ENCODE measurements around the gene HIPK4.
"Not testable (repeated sequence)": the region's sequence is repeated elsewhere in the genome, so short reads cannot be mapped to it uniquely, and the experiment has no call there.

HIPK4 gene, protein sequence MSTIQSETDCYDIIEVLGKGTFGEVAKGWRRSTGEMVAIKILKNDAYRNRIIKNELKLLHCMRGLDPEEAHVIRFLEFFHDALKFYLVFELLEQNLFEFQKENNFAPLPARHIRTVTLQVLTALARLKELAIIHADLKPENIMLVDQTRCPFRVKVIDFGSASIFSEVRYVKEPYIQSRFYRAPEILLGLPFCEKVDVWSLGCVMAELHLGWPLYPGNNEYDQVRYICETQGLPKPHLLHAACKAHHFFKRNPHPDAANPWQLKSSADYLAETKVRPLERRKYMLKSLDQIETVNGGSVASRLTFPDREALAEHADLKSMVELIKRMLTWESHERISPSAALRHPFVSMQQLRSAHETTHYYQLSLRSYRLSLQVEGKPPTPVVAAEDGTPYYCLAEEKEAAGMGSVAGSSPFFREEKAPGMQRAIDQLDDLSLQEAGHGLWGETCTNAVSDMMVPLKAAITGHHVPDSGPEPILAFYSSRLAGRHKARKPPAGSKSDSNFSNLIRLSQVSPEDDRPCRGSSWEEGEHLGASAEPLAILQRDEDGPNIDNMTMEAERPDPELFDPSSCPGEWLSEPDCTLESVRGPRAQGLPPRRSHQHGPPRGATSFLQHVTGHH
- total RNA-seq: 0 to 1.3 (median 0) reads per million in 17 experiments

DNA sequence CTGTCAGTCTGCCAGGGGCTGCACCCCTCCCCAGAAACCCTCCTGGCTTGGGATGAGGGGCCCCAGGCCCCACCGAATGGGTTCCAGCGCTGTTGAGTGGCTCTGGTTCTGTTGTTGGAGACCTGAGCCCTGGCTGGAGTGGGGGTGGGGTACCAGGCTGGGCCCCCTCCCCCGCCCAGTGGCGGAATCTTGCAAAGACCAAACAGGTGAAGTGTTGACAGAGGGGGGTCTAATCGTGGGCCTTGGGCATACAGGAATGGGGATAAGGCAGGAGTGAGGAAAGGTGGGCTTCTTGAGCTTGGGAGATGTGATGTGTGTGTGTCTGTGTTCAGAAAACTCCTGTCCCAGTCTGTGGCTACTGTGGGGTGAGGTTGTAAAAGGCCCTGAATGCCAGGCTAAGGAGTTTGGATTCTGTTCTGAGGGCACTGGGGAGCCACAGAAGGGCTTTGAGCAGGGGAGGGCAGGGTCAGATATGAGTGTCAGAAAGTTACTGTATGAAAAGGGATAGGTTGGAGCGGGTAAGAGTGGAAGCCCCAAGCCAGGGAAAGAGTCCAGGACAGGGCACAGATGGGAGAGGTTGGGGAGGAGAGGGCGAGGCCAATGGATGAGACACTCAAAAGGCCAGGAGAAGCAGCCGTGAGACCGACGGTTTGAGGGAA lies at the start of gene HIPK4:
Gene HIPK4 (minus strand): TSS at position 98 of the 659 bp plus-strand sequence. CDS start 279 bp downstream, outside the sequence.
- DNase-seq: no peak

GRCh38 chr19:40438284-40438683 lies 48.3 kb upstream of the HIPK4 start:
- DNase-seq: no peak

DNA sequence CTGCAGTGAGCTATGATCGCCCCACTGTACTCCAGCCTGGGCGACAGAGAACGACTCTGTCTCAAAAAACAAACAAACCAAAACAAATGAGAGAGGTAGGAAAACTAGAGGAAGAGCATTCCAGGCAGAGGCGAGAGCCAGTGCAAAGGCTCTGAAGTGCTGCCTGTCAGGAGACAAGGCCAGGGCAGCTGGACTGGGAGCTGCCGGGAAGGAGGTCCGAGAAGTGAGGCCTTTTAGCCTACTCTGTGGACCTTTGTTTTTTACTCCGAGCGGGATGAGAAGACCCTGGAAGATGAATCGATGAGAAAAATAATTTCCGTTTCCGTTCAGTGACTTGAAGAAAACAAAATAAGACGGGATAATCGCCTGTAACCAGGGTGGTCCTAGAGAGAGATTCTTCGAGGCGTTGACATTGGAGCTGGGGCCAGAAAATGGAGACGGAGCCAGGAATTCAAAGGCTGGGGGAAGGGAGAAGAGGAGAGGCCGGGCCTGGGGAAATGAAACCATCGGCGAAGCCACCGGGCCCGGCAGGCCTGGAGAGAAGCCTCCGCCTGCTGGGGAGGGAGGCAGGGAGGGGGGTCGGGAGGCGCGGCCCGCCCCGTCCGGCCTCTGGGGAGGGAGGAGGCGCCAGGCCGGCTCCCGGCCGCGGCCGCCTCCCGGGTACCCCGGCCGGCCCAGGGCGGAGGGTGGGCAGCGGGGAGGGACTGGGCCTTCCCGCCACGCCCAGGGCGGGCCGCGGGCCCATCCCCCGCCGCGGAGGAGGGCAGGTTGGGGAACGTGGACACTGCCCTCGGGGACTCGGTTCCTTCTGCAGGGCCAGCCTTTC lies 43.6 kb upstream of the HIPK4 start:
- peak; percentile 94 to 98 (median 96) for DNase-seq

- not testable (repeated sequence) for DNase-seq
These were observed 42.8 kb upstream of the HIPK4 start for GRCh38 chr19:40432760-40433159.

DNA sequence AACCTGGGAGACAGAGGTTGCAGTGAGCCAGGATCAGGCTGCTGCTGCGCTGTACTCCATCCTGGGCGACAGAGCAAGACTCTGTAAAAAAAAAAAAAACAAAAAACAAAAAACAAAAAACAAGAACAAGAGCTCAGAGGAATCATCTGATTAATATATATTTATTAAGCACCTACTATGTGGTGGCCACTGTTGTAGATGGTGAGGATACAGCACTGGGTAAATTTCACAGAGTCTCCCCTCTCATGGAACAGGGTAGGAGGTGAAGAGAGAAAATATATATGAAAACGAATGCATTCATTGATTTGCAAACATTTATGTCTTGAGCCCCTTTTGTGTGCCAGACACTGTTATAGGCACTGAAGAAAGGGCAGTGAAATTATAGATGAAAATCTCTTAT lies 41.7 kb upstream of the HIPK4 start:
- DNase-seq: no peak

GRCh38 chr19:40430242-40430641 lies 40.3 kb upstream of the HIPK4 start:
- DNase-seq: not testable (repeated sequence)

- DNase-seq: not testable (repeated sequence)
These were observed 38.2 kb upstream of the HIPK4 start for GRCh38 chr19:40428197-40428596.

GRCh38 chr19:40425450-40426287 lies 35.7 kb upstream of the HIPK4 start, which contains the start of gene SERTAD1:
TSS of gene SERTAD1 (minus strand) at chr19:40425992. CDS start at chr19:40423546, 2,446 bp downstream.
- DNase-seq: peak; percentile 100

- DNase-seq: peak in 3 of 4 experiments; percentile 32 to 49 (median 48)
These were observed 34.9 kb upstream of the HIPK4 start for GRCh38 chr19:40424637-40425449.

DNA sequence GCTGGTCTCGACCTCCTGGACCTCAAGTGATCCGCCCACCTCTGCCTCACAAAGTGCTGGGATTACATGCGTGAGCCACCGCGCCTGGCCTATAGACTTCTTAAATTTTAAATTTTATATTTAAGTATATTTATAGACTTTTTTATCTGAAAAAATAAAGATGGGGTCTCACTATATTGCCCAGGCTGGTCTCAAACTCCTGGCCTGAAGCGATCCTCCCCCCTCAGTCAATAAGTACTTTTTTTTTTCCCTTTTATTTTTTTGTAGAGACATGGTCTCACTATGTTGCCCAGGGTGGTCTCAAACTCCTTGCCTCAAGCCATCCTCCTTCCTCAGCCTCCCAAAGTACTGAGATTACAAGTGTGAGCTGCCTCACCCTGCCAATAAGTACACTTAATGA lies 34.0 kb upstream of the HIPK4 start:
- DNase-seq: no peak

DNA sequence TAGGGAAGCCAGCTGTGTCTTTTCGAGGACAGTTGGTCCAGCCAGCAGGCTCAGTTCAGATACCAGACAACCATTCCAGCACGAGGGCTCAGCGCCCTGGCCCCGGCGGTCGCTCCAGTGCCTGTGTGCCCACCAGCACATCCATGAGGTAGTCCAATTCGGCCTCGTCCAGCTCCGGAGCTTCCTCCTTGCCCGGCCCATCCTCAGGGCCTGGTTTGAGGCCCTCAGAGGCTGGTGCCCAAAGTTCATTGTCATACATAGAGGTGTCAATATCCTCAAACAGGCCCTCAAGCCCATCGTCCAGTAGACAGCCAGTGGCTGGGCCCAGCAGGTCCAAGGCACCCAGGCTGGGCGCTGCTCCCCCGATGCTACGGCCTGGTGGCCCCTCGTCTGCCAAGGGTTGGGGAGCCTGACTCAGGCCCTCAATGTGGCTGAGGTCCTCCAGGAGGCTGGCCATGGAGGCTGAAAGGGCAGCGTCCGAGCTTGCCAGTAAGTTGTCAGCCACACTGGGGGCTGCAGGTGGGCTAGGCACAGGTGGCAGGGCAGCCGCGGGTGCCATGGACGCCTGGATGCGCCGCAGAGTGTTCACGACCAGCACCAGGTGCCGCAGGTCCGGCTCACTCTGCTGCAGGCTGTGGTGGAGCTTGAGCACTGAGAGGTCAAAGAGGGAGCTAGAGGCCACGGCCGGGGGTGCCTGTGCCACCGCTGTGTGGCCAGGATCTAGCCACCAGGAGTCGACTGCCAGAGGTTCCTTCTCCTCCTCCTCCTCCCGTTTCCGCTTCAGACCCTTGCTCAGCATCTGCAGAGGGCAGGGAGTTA lies 33.0 kb upstream of the HIPK4 start:
- no peak for DNase-seq

DNA sequence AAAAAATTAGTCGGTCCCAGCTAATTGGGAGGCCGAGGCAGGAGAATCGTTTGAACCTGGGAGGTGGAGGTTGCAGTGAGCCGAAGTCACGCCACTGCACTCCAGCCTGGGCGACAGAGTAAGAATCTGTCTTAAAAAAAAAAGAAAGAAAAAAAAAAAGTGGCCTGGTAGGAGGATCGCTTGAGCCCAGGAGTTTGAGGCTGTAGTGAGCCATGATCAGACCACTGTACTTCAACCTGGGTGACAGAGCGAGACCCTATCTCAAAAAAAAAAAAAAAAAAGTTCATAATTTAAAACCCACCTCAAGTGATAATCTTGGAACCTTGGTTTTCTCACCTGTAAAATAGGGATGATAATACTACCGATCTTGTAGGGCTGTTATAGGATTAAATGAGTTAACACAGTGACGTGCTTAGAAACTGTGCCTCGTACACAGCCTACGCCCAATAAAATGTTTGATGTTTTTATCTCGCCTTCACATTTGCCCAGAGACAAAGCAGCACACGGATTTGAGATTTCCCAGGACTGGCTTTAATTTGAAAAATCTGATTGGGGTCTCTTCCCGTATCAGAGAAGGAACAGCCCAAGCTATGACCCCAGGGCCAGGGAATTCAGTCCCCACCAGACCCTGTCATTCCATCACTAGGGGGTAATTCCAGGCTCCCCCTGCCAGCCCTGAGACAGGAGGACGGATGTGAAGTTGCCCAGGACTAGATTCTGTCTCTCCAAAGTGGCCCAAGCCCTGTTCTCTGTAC lies 32.2 kb upstream of the HIPK4 start:
- DNase-seq: no peak

GRCh38 chr19:40420766-40421765 lies 31.1 kb upstream of the HIPK4 start:
- DNase-seq: peak; percentile 92 to 96 (median 94)

DNA sequence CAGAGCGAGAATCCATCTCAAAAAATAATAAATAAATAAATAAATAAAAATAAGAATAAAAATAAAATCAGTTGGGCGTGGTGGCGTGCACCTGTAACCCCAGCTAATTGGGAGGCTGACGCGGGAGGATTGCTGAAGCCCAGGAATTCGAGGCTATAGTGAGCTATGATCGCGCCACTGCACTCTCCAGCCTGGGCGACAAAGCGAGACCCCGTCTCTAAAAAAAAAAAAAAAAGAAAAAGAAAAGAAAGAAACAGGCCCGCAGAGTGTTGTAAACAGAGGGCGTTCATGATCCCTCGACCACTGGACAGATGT lies 30.4 kb upstream of the HIPK4 start:
- no peak for DNase-seq

DNA sequence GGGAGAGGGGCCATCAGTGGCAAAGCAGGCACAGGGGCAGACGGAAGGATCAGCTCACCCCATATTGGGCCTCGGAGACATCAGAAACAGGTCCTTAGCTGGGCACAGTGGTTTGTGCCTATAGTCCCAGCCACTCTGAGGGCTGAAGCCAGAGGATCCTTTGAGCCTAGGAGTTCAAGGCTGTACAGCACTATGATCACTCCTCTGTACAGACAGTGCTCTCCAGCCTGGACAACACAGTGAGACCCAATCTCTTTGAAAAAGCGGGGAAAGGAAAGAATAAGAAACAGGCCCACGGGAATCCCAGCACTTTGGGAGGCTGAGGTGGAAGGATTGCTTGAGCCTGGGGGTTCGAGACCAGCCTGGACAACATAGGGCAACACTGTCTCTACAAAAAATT lies 29.8 kb upstream of the HIPK4 start:
- DNase-seq: no peak

GRCh38 chr19:40419066-40419612 lies 29.2 kb upstream of the HIPK4 start:
- DNase-seq: no peak

DNA sequence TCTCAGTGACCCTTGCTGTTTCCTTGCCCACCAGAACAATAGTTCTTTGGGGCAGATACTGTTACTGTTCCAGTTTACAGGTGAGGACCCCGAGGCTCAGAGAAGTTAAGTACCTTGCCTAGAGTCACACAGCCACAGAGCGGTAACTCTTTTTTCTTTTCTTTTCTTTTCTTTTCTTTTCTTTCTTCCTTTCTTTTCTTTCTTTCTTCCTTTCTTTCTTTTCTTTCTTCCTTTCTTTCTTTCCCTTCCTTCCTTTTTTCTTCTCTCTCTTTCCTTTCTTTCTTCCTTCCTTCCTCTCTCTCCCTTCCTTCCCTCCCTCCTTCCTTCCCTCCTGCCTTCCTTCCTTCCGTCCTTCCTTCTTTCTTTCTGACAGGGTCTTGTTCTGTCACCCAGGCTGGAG lies 28.1 kb upstream of the HIPK4 start:
- no peak for DNase-seq

DNA sequence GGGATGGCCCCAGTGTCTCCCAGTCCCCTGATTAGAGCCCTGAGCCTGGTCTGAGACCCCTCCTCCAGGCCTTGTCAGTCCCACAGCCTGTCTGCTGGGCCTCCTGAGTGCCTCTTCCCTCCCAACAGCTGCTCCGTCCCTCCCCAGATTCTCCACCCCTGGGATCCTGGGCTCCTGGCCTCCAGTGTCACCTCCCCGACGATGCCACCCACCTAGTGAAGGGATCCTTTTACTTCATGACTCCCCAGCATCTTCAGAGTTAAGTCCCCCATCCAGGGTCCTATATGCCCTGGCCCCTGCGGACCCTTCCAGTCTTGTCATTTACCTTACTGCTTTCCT lies 27.6 kb upstream of the HIPK4 start:
- DNase-seq: no peak

Data from suppressor macrophage (primary cell).